GM21526 (cell line): ENCODE measurements around the gene FAM117A.

Experiments
- ATAC-seq: cut with Tn5 transposase; IDR thresholded peaks from one replicate; pipeline ENCODE4 v1.9.1; 2021; ENCODE audit warnings: moderate library complexity; ENCODE audit not compliant: unreplicated experiment, low FRiP score

Gene FAM117A

DNA sequence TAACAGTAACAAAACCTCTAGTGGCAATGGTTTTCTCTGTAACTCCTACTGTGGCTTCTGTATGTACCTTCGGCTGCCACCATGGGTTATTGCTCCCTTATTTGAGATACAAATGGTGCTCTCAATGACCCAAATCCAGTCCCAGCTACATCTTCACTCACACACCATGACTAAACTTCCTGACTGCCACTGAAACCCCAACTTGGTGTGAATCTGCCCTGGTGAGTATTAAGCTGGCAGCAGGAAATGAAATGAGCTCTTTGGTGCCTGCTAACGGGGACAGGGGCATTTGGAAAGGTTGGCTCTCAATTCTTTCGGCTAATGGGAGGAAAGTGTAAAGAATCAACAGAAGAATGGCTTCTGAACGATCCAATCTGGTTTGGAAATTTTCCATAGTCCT is 48.7 kb downstream of the FAM117A start:
- ATAC-seq = no peak

DNA sequence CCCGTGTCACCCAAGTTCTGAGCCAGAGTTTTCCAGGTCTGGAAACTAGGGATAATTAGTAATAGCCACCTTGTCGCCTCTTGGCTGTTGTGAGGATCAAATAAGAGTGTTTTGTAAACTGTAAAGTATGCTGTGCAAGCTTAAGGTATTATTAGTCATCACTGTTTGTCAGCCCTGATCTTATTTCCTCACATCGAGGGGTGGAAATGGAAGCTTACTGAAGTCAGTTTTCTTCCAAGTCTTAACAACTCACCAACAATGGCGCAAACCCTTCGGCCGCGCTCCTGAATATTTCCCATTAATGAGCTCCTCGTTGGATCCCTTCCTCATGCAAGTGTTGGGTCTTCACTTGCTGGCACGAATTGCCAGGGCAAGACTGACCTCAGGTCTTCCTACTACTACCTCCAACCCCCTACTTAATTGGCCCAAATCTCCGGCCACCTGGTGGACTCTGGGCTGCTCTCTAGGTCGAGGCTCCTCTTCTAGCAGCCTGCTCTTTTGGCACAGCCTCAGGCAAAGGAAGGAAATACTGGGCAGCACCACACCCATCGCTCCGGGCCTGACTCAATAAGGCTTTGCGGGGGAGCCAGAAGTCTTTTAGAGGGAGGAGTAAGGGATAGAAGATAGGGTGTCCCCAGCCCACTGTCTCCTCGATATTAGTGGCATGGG is 55.3 kb downstream of the FAM117A start:
- no peak for ATAC-seq

DNA sequence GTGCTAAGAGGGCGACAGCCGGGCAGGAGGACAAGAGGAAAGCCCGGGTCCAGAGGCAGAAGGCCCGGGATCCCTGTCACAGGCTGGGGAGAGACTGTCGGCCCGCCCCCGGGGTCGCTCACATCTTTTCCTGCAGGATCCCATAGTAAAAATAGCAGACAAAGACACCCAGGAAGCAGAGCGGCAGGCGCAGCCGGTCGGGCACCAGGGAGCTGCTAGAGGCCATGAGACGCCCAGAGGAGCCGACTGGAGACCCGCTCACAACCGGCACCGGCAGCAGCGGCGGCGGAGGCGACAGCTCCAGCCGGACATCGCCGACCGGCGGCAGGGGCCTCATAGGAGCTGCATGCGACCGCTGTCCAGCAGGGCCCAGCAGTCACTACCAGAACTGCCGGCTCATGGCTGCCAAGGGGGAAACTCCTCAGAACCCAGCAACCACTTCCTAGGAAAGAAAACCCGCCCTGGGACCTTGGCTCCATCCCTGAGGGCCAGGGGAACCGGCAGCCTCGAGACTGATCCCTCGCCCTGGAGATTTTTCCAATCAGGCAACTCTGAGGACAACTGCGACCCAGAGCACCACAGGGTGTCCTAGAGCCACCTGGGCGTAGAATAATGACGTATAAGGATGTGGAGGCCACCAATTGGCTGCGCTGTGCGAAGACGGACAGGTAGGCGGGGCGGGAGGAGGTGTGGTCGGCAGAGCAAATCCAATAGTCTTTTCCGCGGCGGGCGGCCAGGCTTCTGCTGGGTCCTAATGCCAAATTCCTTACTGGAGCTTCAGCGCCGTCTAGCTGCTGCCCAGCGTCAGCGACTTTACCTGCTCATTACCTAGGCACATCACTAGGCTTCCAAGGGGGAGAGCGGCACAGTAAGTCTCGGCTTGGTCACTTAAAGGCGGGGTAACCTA is 56.1 kb downstream of the FAM117A start, which contains the start of gene SLC35B1:
Gene SLC35B1 (minus strand): TSS at position 357 of the 907 bp plus-strand sequence. CDS start 131 bp downstream, at position 226.
- peak; percentile 88 for ATAC-seq

DNA sequence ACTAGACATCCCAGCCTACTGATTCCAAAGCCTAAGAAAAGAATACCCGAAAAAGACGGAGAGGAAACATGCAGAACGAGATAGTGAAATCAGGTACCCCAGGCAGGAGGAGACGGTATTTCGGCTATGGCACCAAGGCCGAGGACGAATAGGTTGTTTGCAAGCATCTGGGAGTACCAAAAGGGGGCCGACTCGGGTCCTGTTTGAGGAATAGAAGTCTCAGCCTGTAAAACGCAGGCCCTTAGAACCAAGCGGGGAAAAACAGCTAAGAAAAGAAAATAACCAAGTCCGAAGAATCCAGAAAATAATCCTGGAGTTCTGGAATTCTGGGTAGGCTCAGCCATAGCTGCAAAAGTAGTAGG is 56.7 kb downstream of the FAM117A start:
- ATAC-seq = no peak

DNA sequence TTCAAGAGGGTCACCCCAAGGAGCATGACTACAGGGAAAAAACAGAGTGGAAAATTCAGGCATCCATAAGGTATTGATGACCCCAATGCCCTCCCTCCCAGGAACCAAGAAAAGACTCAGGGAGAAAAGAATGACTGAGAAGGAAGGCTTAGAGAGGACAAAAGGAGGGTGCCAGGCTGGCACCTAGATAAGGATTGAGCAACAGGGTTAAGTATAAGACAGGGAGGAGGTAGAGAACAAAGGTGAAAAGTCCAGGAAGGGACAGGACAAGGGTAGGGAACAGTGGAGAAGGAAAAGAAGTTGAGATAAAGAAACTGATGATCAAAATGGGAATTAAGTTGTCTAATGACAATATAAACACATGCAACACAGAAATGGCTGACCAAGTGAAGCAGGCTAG is 58.7 kb downstream of the FAM117A start:
- ATAC-seq = no peak

DNA sequence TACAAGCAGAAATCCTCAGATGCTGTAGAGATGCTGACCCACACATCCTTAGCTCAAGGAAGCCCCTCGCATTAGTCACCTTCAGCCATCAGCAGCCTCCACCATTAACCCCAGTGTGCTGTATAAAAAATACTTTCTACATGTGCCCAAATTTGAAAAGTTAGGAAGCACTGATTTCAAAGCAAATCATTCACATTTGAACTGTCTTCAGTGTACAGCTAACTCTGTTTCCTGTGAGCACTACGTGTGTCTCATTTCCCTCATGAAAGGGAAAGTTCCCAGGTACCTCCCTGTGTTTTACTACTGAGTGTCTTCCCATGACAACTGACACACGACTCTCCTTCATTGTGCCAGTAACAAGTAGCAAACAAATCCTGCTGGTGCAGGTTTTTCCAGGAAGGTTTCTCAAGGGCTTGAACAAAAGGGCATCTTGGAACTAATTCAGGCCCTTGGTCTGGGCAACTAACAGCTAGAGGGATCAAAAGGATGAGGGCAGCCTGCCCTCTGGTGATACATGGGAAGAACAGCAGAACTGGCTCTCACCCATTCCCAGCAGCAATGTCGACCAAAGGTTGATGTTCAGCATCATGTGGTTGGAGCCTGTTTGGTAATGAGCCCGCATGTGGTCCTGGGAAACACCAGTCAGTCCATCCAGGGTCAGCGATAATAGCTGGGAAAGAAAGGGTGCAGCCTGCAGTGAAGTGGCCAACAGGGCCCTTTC is 60.2 kb downstream of the FAM117A start:
- ATAC-seq = no peak

DNA sequence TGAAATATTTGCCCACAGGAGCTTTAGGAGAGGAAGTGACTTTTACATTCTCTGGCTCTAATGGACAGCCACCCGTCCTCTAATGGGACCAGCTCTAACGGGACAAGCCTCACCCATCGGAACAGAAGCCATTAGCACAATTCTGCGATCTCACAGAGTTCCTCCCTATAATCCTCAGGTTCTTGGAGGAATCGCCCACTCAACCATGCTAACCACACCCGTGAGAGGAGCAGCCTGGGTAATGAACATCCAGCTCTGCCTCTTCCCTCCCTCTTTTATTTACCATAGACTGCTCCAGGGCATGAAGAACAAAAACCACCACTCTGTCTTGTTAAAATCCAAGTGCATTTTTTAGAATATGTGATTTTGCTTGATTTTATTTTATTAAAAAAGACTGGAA is 63.0 kb downstream of the FAM117A start:
- ATAC-seq = no peak

DNA sequence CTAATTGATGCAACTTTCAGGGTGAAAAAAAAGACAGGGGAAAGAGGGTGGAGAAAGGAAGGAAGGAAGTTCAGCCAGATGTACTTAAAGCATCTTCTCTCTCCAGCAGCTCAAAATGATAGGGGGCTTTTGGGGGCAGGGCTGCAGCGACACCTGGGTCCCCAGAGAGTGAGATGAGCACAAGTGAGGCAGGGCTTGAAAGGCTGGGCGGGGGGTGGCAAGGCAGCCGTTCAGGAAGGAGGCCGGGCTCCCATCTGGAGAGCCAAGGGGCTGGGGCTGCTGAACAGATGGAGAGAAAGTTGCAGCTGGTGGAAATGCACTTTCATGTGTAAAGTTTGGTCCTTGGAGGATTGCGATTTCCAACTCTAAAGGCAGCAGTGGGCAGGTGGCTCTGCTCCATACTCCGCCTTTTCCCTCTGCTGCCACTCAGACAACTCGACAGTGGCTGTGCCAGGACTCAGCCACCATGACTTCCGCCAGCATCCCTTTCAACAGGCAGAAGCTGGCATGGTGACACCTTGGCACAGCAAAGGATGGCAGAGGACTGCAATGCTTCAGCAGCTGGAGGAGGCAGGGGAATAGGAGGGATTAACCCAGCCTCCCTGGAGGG is 63.9 kb downstream of the FAM117A start:
- ATAC-seq = no peak

DNA sequence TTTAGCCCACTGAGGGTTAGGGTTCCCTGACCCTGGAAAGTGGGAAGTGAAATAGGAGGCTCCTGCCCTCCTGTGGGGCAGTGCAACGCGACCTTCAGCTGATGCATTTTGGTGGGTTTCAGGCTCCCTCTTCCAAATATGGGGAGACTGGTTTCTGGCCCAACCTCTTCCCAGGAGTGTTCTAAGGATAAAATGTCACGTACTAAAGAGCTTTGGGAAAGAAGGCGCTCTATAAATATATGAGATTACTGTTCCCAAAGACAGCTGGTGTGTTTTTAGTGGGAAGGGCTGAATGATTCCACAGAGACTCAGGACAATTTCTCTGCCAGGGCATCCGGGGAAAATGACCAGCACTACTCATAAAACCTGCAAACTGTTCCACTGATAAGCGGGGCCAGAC is 65.9 kb downstream of the FAM117A start:
- ATAC-seq = no peak

DNA sequence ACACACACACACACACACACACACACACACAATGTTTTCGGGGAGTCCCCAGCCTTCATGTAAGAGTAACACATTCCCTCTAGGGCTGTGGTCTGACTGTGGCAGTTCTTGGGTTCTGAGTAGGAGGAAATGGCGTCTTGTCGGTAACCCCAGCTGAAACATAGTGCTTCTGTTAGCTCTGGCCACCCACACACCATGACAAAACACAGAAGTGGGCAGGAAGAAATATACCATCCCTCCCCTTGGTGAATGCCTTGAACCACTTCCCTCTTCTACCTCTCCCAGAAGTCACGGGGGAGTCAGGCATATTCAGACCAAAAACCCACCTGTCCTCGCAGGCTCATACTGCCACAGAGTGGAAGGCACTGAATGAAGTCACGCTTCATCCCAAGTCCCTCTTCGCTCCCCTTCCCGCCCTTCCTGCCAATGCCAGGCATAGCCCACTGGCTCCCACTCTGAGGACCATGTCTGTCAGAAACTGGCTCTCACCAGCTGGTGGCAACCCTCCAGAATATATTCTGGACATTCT is 67.6 kb downstream of the FAM117A start:
- no peak for ATAC-seq

DNA sequence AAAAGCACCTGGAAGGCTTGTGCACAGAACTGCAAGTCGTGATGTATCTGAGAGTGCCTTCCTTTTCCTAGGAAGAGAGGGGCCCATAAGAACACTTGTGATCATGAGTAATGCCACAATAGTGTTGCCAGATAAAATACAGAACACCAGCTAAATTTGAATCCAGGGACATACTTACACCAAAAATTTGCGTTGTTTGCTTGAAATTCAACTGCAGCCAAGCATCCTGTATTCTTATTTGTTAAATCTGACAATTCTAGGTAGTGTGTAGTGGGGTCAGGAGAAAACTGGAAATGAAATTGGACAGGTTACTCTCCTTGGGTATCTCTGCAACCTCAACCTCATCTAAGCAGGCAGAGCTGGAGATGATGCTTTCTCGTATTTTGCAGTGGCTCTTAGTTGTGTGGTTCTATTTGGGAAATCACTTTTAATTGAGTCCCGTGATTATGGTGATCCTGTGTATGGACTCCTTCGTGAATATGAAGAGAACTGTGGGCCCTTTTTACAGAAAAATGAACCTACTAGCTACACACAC is 68.2 kb downstream of the FAM117A start:
- no peak for ATAC-seq

DNA sequence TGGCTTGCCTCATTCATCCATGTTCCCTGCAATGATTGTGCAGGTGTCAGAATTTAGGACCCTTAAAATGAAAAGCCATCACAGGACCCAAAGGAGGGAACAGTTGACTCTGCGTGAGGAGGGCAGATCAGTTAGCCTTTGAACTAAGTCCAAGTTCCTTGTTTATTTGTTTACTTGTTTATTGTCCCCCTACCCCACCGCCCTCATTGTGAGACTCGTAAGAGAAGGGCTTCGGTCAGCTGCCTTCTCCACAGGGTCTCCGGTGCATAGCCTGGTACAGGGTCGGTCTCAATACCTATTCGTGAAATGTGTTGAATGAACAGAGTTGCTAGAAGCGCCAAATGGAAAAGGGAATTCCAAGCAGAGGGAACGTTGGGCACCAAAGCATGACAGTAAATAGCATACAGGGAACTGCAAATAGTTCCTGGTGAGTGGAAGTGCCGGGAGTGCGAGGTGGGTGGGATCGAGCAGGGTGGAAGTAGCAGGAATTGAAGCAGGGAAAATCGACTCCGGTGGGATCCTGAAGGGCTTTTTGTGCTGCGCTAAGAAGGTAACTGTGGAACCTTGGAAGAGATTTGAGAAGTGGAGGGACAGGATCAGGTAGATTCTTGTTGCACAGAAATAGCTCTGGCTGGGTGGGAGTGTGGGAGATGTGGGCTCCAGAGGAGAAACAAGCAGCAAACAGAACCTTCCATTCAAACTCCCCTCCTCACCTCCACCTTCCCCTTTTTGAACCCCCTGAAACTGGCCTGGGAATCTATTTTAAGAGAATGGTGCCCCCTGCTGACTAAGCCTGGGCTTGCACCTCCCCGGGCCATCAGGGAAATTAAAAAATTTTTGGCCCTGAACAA is 68.9 kb downstream of the FAM117A start:
- ATAC-seq = no peak

DNA sequence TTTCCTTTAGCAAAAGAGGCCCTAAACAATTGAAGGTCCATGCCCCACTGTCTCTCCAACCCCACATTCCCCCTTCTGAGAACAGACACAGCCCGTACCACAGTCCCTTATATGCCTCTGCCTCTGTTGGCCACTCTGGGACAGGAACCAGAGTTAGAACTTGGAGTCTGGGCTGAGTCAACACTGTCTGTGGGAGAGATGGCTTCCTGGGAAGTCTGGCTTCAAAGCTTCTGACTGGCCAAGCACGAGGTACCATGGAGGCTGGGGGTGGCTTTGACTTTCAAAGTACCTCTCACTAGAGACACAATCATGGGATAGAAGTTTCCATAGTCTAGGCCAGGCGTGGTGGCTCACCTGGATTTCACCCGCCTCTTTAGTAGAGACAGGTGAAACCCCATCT is 71.2 kb downstream of the FAM117A start:
- ATAC-seq = no peak

DNA sequence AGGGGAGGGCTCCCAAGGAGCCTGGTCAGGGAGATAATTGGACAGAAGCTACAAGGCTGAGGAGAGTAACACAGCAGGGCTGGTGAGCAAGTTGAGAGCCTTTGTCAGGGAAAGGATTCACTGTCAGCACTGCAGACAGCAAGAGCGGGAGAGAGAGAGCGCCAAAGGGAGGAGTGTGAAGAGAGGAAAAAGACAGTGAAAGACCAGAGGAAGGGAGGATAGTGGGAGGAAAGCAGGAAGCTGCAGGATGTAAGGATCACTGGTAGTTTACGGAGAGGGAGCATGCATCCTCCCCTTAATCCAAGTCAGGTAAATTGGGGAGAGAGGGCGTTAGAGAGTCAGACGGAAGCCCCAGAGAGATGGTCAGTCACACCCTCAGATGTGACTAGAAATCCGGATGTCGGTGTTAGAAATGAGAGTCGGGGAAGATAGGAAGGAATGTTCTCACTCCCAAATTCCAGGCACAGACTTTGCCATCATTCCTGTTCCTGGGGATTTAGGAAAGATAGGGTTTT is 72.2 kb downstream of the FAM117A start:
- no peak for ATAC-seq

DNA sequence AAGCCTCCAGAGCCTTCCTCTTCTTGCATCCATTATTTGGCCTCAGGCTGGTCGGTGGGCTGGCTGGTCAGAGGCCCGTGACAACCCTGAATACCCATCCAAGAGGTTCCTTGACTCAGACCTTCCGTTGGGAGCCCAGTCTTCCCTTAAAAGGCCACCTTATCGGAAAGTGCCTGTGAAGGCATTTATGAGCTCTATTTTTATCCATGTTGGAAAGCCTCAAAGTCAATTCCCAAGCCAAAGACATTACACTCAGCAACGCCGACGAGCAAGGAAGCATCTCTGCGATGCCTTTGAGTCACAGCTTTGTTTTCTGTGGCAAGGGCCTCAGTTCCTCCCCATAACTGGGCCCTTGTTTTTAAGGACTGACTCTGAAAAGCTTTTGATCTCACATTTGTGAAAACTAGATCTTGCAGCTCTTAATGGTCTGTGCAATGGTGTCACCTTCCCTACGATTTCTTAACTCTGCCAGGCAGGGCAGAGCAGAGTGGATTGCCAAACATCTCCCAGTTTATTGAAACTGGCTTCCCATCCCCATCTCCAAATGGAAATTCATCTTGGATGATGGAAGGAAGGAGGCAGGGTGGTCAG is 72.8 kb downstream of the FAM117A start:
- ATAC-seq = no peak

DNA sequence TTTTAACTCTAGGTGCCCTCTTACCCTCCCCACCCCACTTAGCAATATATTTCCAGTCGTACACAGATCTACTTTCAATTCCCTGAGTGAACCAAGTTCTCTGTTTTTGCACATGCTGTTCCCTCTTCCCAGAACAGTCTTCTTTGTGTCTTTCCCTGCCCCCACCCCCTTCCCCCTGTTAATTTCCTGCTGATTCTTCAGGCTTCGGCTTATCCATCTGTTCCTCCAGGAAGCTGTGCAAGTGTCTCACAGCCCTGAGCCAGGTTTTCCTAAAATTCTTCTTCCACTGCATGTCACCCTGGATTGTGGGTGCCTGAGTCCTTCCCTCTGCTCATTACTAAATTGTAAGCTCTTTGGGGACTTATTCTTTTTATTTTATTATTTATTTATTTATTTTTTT is 73.7 kb downstream of the FAM117A start:
- ATAC-seq = no peak

DNA sequence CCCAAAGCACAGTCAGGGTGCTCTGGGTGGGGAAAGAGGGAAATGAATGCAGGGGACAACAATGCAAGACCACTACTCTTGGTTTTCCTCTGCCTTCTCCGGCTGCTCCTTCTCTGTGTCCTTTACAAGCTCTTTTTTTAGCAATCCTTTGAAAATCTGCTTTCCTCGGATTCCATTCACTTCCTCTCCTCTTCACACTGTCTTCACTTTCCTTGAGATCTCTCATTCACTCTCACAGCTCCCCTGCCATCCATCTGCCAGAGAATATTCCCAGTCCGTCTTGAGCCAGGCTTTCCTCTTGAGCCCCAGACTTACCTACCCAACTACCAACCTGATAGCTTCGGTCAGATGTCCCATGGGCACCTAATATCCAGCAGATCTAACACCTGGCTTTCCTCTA is 75.1 kb downstream of the FAM117A start:
- no peak for ATAC-seq

DNA sequence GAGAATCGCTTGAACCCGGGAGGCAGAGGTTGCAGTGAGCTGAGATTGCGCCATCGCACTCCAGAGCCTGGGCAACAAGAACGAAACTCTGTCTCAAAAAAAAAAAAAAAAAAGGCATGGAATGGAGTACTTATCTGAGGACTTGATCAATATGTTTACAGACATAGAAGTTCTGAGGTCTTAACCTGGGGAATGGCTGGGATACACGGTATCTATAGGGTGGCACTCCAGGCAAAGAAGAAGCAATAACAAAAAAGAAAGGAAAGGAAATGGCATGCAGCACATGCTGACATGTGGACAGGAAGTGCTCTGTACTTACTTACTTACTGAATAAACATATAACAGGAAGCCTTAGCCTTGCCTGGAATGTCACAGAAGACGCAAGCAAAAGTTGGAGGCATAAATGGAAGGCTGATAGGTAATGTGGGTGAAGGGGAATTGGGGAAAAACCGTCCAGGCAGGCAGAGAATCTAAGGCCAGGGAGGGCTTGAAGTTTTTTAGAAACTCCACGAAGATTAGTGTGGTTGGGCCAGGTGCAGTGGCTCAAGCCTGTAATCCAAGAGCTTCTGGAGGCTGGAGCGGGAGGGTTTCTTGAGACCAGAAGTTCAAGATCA is 75.9 kb downstream of the FAM117A start:
- no peak for ATAC-seq
